GM19023 (cell line): ENCODE data around the gene NSD2.

Source experiments
- ATAC-seq: cut with Tn5 transposase; IDR thresholded peaks from one replicate; pipeline ENCODE4 v1.9.1; 2021; ENCODE audit warnings: mild to moderate bottlenecking, moderate library complexity; ENCODE audit not compliant: unreplicated experiment

NSD2 gene

GRCh38 chr4:1982124-1983052 lies 111.2 kb downstream of the NSD2 start:
- ATAC-seq, result no peak

GRCh38 chr4:1983053-1983845 lies 112.1 kb downstream of the NSD2 start:
- no peak for ATAC-seq

GRCh38 chr4:1983846-1984405 lies 112.7 kb downstream of the NSD2 start:
- no peak for ATAC-seq

GRCh38 chr4:1984406-1985191 lies 113.4 kb downstream of the NSD2 start:
- no peak for ATAC-seq

GRCh38 chr4:1985294-1985693 lies 114.1 kb downstream of the NSD2 start:
- ATAC-seq, result no peak

- no peak for ATAC-seq
Observed at GRCh38 chr4:1985780-1986577, 114.8 kb downstream of the NSD2 start.

- ATAC-seq, result no peak
Observed at GRCh38 chr4:1986578-1987210, 115.5 kb downstream of the NSD2 start.

- ATAC-seq, result no peak
Observed at GRCh38 chr4:1987296-1987695, 116.1 kb downstream of the NSD2 start.

- no peak for ATAC-seq
Observed at GRCh38 chr4:1987721-1988326, 116.6 kb downstream of the NSD2 start.

GRCh38 chr4:1988327-1988724 lies 117.1 kb downstream of the NSD2 start:
- no peak for ATAC-seq

GRCh38 chr4:1989533-1990347 lies 118.5 kb downstream of the NSD2 start:
- no peak for ATAC-seq

GRCh38 chr4:1990348-1990645 lies 119.1 kb downstream of the NSD2 start:
- no peak for ATAC-seq

GRCh38 chr4:1990676-1991075 lies 119.5 kb downstream of the NSD2 start:
- ATAC-seq, result no peak

GRCh38 chr4:1991087-1991486 lies 119.9 kb downstream of the NSD2 start:
- no peak for ATAC-seq

GRCh38 chr4:1991596-1992434 lies 120.6 kb downstream of the NSD2 start:
- ATAC-seq, result no peak

GRCh38 chr4:1992468-1993168 lies 121.4 kb downstream of the NSD2 start:
- no peak for ATAC-seq

GRCh38 chr4:1993169-1993516 lies 122.0 kb downstream of the NSD2 start:
- ATAC-seq, result no peak
